H9 (cell line): ENCODE data around the gene NPTXR. TPM values are rescaled to one million over a fixed set of nuclear protein-coding genes. Genes with fewer than 3 reads are reported as not detected.

ENCODE experiments used
- DNase-seq: peaks from one replicate; pipeline ENCODE4 v3.0.0-alpha.2; 2017
- H2AFZ ChIP-seq: one replicate; pipeline ENCODE4 v1.6.1; 2013; ENCODE audit warnings: mild to moderate bottlenecking, low read length, control low read depth, moderate library complexity
- H2AK5ac ChIP-seq: 2 replicates; pipeline ENCODE4 v1.6.1; 2013; ENCODE audit warnings: low read length, control low read depth, mixed read lengths; ENCODE audit not compliant: insufficient read length
- H2BK120ac ChIP-seq: one replicate; pipeline ENCODE4 v1.6.1; 2013; ENCODE audit warnings: low read depth, mild to moderate bottlenecking, low read length, control low read depth, inconsistent platforms; ENCODE audit not compliant: poor library complexity, severe bottlenecking
- H2BK12ac ChIP-seq: 2 replicates; pipeline ENCODE4 v1.6.1; 2013; ENCODE audit warnings: low read length, control low read depth, mixed read lengths, low read depth; ENCODE audit not compliant: insufficient read length
- H2BK15ac ChIP-seq: 2 replicates; pipeline ENCODE4 v1.6.1; 2013; ENCODE audit warnings: low read depth, low read length, control low read depth
- H2BK20ac ChIP-seq: one replicate; pipeline ENCODE4 v1.6.1; 2013; ENCODE audit warnings: low read depth, mild to moderate bottlenecking, low read length, control low read depth, inconsistent platforms; ENCODE audit not compliant: poor library complexity, severe bottlenecking
- H2BK5ac ChIP-seq: 2 replicates; pipeline ENCODE4 v1.6.1; 2013; ENCODE audit warnings: low read length, control low read depth, mixed read lengths; ENCODE audit not compliant: insufficient read length
- H3K14ac ChIP-seq: 2 replicates; pipeline ENCODE4 v1.6.1; 2013; ENCODE audit warnings: low read length, control low read depth; ENCODE audit not compliant: insufficient read depth
- H3K18ac ChIP-seq: 2 replicates; pipeline ENCODE4 v1.6.1; 2013; ENCODE audit warnings: low read depth, mild to moderate bottlenecking, mixed read lengths, low read length, control low read depth; ENCODE audit not compliant: insufficient read length
- H3K23ac ChIP-seq: 2 replicates; pipeline ENCODE4 v1.6.1; 2013; ENCODE audit warnings: low read length, control low read depth, mixed read lengths, low read depth; ENCODE audit not compliant: insufficient read length
- H3K23me2 ChIP-seq: 2 replicates; pipeline ENCODE4 v1.6.1; 2013; ENCODE audit warnings: low read depth, mild to moderate bottlenecking, mixed read lengths, low read length, control low read depth; ENCODE audit not compliant: insufficient read length, poor library complexity, severe bottlenecking
- H3K27ac ChIP-seq: 2 replicates; pipeline ENCODE4 v1.5.1; 2013; ENCODE audit warnings: low read length, control low read depth, mixed read lengths, low read depth; ENCODE audit not compliant: insufficient read length
- H3K27me3 ChIP-seq: 2 replicates; pipeline ENCODE4 v1.6.1; 2013; ENCODE audit warnings: low read length, control low read depth, inconsistent platforms; ENCODE audit not compliant: insufficient read depth
- H3K4ac ChIP-seq: 2 replicates; pipeline ENCODE4 v1.6.1; 2013; ENCODE audit warnings: low read depth, mild to moderate bottlenecking, control low read depth, inconsistent platforms, low read length, moderate library complexity
- H3K4me1 ChIP-seq: 2 replicates; pipeline ENCODE4 v1.6.1; 2013; ENCODE audit warnings: low read length, control low read depth, inconsistent platforms; ENCODE audit not compliant: insufficient read depth
- H3K4me2 ChIP-seq: 2 replicates; pipeline ENCODE4 v1.6.1; 2013; ENCODE audit warnings: low read length, control low read depth, mixed read lengths; ENCODE audit not compliant: insufficient read length, insufficient read depth
- H3K56ac ChIP-seq: 2 replicates; pipeline ENCODE4 v1.6.1; 2013; ENCODE audit warnings: low read depth, mild to moderate bottlenecking, mixed read lengths, low read length, control low read depth; ENCODE audit not compliant: insufficient read length
- H3K79me1 ChIP-seq: 2 replicates; pipeline ENCODE4 v1.6.1; 2013; ENCODE audit warnings: low read depth, mild to moderate bottlenecking, moderate library complexity, low read length, control low read depth, inconsistent platforms; ENCODE audit not compliant: insufficient read depth, poor library complexity, severe bottlenecking
- H3K79me2 ChIP-seq: 2 replicates; pipeline ENCODE4 v1.6.1; 2013; ENCODE audit warnings: low read length, control low read depth, inconsistent platforms; ENCODE audit not compliant: insufficient read depth
- H3K9ac ChIP-seq: 2 replicates; pipeline ENCODE4 v1.6.1; 2013; ENCODE audit warnings: low read length, control low read depth, mixed read lengths; ENCODE audit not compliant: insufficient read length; ENCODE audit errors: extremely low read depth
- H3K9me3 ChIP-seq: one replicate; pipeline ENCODE4 v1.6.1; 2013; ENCODE audit warnings: low read depth, low read length, inconsistent platforms; ENCODE audit not compliant: control insufficient read depth
- H3T11ph ChIP-seq: one replicate; pipeline ENCODE4 v1.6.1; 2013; ENCODE audit warnings: mild to moderate bottlenecking, low read length, control low read depth, inconsistent platforms
- H4K20me1 ChIP-seq: one replicate; pipeline ENCODE4 v1.6.1; 2013; ENCODE audit not compliant: control insufficient read depth, insufficient read length, insufficient read depth
- H4K5ac ChIP-seq: 2 replicates; pipeline ENCODE4 v1.6.1; 2013; ENCODE audit warnings: low read depth, mild to moderate bottlenecking, mixed read lengths, low read length, control low read depth; ENCODE audit not compliant: insufficient read length
- H4K8ac ChIP-seq: replicated peaks from 2 replicates; pipeline ENCODE4 v1.6.1; 2013; ENCODE audit warnings: low read length, control low read depth, mixed read lengths, low read depth; ENCODE audit not compliant: insufficient read length
- H4K91ac ChIP-seq: 2 replicates; pipeline ENCODE4 v1.6.1; 2013; ENCODE audit warnings: low read depth, mild to moderate bottlenecking, moderate library complexity, mixed read lengths, low read length, control low read depth; ENCODE audit not compliant: insufficient read length
- H3K27ac Mint-ChIP-seq, 3 experiments: 2 replicates in 2 of 3; 3 replicates in 1 of 3; pipeline ENCODE4 v1.8.0; 2020 to 2021; ENCODE audit warnings: mixed read lengths in 3 of 3, mild to moderate bottlenecking in 1 of 3, moderate library complexity in 1 of 3
- H3K27me3 Mint-ChIP-seq: 2 replicates; pipeline ENCODE4 v1.8.0; 2021; ENCODE audit warnings: low read depth, mild to moderate bottlenecking, moderate library complexity, mixed read lengths
- H3K36me3 Mint-ChIP-seq, 3 experiments: 2 replicates in 2 of 3; 3 replicates in 1 of 3; pipeline ENCODE4 v1.8.0; 2020 to 2021; ENCODE audit warnings: low read depth in 3 of 3, mixed read lengths in 3 of 3; ENCODE audit not compliant: insufficient read depth in 1 of 3
- H3K4me1 Mint-ChIP-seq, 2 experiments: 2 replicates each; pipeline ENCODE4 v1.8.0; 2020; ENCODE audit warnings: mixed read lengths in 2 of 2
- H3K4me3 Mint-ChIP-seq, 2 experiments: 2 replicates in 1 of 2; 3 replicates in 1 of 2; pipeline ENCODE4 v1.8.0; 2020 to 2021; ENCODE audit warnings: mild to moderate bottlenecking in 2 of 2, mixed read lengths in 2 of 2, moderate library complexity in 1 of 2
- H3K9me3 Mint-ChIP-seq, 2 experiments: 2 replicates in 1 of 2; 3 replicates in 1 of 2; pipeline ENCODE4 v1.8.0; 2020; ENCODE audit warnings: mild to moderate bottlenecking in 2 of 2, mixed read lengths in 2 of 2, moderate library complexity in 1 of 2
- WGBS: extraction: QIAGEN DNeasy Blood & Tissue Kit; methylation state at CpG from one replicate; pipeline ENCODE4 v1.1.7; 2013; ENCODE audit warnings: missing lambda C conversion rate, low lambda C conversion rate, mixed read lengths; ENCODE audit not compliant: insufficient read length; ENCODE audit errors: extremely low coverage; 5-methylcytosine and 5-hydroxymethylcytosine counted together
- total RNA-seq: library from RNA; stranded (reverse); gene quantifications from 2 replicates; pipeline ENCODE4 v1.2.1, GENCODE V29; 2021
- TF ChIP-seq, protein P1 (sequence below): fragments of 200-600 bp; sonication (generic); conservative IDR thresholded peaks from 3 replicates; pipeline ENCODE4 v1.8.0; 2021; ENCODE audit warnings: antibody characterized with exemption, mild to moderate bottlenecking

Gene NPTXR
- total RNA-seq, 1 experiment from 2014 or later, result 8.1 TPM

- Histone ChIP-seq H3K9me3 (no peaks in the 10 kb centered on the region), H2AFZ (no peak overlapping the region), H3K79me2 (no peaks in the 10 kb centered on the region; the same call in 1 of the 2 replicates), H2BK20ac (no peak overlapping the region), H3K9ac (no peak overlapping the region), H3K18ac (no peak overlapping the region), H3K4me1 (peaks cover 1% of the 10 kb centered on the region; the same call in 1 of the 2 replicates), H3T11ph (no peak overlapping the region), H4K8ac (no peak overlapping the region), H3K79me1 (peaks cover 5% of the 10 kb centered on the region), H3K27me3 (no peaks in the 10 kb centered on the region), H2BK12ac (no peak overlapping the region), H2BK120ac (no peak overlapping the region), H3K27ac (no peak overlapping the region), H3K23ac (no peak overlapping the region), H3K14ac (no peak overlapping the region), H4K5ac (no peak overlapping the region), H2BK15ac (no peak overlapping the region), H4K91ac (no peak overlapping the region), H2AK5ac (no peak overlapping the region), H3K4ac (no peak overlapping the region), H3K23me2 (peaks cover 15% of the 10 kb centered on the region), H2BK5ac (no peak overlapping the region), H3K56ac (no peak overlapping the region), H4K20me1 (no peaks in the 10 kb centered on the region), H3K4me2 (no peak overlapping the region)
- WGBS, result no CpG with 5 or more reads among the region's 12 CpGs
- Mint-ChIP-seq H3K4me3 (peak overlapping the region; percentile 87 to 94), H3K27me3 (peaks cover 14% of the 10 kb centered on the region), H3K9me3 (no peaks in the 10 kb centered on the region; a peak in 1 of 5 replicates), H3K27ac (no peak overlapping the region), H3K36me3 (peaks cover 10 to 34% (median 29%) of the 10 kb centered on the region in 3 experiments), H3K4me1 (peaks cover 36 to 39% of the 10 kb centered on the region in 2 experiments)
- peak; percentile 89 for DNase-seq
- TF ChIP-seq, protein P1, sequence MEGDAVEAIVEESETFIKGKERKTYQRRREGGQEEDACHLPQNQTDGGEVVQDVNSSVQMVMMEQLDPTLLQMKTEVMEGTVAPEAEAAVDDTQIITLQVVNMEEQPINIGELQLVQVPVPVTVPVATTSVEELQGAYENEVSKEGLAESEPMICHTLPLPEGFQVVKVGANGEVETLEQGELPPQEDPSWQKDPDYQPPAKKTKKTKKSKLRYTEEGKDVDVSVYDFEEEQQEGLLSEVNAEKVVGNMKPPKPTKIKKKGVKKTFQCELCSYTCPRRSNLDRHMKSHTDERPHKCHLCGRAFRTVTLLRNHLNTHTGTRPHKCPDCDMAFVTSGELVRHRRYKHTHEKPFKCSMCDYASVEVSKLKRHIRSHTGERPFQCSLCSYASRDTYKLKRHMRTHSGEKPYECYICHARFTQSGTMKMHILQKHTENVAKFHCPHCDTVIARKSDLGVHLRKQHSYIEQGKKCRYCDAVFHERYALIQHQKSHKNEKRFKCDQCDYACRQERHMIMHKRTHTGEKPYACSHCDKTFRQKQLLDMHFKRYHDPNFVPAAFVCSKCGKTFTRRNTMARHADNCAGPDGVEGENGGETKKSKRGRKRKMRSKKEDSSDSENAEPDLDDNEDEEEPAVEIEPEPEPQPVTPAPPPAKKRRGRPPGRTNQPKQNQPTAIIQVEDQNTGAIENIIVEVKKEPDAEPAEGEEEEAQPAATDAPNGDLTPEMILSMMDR, result peak; percentile 96
Measured at GRCh38 chr22:38870312-38870741, 26.5 kb upstream of the NPTXR start.
